ENCODE data around the gene RSF1.
"Not testable (repeated sequence)": the region's sequence is repeated elsewhere in the genome, so short reads cannot be mapped to it uniquely, and the experiment has no call there.

The RSF1 gene

DNA sequence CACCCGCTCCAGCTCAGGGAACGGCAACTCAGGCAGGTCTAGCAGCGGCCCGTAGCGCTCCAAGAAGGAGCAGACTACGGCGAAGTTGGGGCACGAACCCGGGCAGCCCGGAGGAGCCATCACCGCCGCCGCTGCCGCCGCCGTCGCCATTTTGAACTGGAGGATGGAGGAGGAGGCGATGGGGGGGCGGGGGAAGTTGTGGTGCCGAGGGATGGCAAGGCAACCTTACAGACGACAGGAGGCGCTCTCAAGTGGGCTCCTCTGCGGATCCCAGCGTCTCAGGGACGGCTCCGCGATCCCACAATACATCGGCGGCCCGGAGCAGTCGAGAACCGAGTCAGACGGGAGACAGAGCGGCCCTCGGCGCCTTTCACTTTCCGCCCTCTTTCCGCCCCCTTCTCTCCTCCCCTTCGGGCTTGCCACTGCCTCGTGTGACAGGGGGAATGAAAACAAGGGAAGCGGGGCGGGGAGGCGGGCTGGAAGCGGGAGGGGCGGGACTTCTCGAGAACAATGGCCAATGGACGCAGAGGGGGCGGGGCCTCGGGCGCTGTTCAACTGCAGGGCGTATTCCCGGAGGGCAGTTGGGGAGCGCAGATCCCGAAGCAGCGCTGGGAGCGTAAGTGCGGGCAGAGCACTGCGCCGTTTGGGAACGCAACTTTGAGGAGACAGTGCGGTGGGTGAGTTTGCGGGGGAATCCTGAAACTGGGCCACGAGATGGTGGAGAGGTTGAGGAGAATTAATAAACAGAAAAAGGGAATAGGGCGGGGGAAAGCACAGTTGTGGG lies at the start of gene RSF1, which contains the start of gene AAMDC:
TSS of gene RSF1 (minus strand) at position 158 of the 784 bp plus-strand sequence. CDS start at position 150, 8 bp downstream.
TSS of gene AAMDC (plus strand) at position 580 of the 784 bp plus-strand sequence. CDS start 21,353 bp downstream, outside the sequence.
- DNase-seq, result peak; percentile 94 to 99 (median 96)

DNA sequence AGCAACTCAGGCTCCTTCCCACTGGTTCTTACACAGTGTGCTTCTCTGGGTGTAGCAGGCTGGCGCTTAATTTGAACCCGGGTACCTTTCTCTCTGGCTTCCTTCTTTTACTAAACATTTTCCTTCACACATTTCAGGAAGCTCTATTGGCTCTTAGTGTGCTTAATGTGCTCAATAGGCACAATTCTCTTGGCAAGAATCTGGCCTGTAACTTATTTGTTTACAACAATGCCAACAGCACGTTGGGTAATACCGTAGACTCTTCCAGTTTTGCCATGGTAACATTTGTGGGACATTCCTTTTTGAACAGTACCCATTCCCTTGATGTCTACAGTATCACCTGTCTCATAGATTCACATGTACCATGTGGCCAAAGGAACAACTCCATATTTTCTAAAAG lies 48.2 kb upstream of the RSF1 start:
- DNase-seq, result no peak

DNA sequence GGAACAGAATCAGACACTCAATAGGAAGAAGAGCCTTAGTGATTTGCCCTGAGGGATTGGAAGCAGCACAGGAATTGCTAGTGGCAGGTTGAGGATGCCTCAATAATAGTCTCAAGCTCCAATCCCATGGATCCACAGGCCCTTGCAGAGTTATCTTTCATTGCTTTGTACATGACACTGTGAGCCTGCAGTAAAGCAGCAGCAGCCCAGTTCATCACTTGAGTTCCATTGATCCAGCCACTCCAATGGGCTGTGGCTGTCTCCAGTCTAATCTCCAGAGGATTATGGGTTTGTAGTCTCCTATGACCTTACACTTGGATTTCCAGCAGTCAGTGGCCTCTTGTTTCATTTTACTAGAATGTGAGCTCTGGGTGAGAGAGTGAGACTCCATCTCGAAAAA lies 45.8 kb upstream of the RSF1 start:
- no peak for DNase-seq

DNA sequence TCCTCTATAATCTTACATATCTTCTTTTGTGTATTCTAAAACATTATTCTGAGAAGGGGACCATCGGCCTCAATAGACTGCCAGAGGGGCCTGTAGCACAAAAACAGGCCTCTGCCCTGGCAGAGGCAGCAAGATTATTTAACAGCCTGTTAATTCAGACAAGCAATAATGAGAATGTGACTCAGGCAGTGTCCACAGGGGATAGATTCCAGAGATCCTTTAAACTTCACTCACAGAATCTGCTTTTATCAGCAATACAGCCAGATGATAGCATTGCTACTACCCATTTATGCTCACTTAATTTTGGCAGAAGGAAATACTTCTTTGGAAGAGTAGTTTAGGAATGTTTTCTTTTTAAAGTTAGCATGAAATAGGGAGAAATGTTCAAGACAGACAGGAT lies 45.3 kb upstream of the RSF1 start:
- no peak for DNase-seq

GRCh38 chr11:77861444-77861843 lies 40.9 kb upstream of the RSF1 start:
- not testable (repeated sequence) for DNase-seq

GRCh38 chr11:77857906-77858457 lies 37.5 kb upstream of the RSF1 start:
- not testable (repeated sequence) for DNase-seq

- no peak for DNase-seq
Measured at GRCh38 chr11:77854838-77855237, 34.3 kb upstream of the RSF1 start.

GRCh38 chr11:77851503-77851902 lies 31.0 kb upstream of the RSF1 start:
- no peak for DNase-seq

DNA sequence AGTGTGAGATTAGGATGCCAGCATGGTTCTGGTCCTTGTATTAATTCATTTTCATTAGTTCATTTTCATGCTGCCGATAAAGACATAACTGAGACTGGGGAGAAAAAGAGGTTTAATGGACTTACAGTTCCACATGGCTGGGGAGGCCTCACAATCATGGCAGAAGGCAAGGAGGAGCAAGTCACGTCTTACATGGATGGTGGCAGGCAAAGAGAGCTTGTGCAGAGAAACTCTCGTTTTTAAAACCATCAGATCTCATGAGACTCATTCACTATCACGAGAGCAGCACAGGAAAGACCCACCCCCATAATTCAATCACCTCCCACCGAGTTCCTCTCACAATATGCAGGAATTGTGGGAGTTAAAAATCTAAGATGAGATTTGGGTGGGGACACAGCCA lies 23.2 kb upstream of the RSF1 start:
- not testable (repeated sequence) for DNase-seq

DNA sequence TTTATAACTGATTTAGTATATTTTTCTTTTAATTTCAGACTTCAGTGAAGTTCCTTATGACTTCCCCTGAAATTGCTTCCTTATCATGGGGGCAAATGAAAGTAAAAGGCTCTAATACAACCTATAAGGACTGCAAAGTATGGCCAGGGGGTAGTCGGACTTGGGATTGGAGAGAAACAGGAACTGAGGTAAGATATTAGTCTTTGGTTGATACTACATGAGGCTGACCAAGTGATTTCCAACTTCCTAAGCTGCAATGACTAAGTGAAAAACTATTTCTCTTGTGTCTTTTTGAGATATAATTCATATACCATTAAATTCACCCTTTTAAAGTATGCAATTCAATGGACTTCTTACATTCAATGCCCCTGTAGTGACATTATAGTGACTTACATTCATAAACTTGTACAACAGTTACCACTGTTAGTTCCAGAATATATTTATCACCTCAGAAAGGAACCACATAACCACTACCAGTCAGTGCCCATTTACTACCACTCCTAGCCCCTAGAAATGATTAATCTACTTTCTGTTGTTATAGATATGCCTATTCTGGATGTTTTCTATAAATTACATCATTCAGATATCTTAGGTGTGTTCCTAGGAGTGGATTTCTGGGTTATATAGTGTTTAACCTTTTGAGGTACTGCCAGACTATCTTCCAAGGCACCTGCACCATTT lies 22.1 kb upstream of the RSF1 start:
- DNase-seq, result no peak

- no peak for DNase-seq
Measured at GRCh38 chr11:77833302-77833701, 12.8 kb upstream of the RSF1 start.

DNA sequence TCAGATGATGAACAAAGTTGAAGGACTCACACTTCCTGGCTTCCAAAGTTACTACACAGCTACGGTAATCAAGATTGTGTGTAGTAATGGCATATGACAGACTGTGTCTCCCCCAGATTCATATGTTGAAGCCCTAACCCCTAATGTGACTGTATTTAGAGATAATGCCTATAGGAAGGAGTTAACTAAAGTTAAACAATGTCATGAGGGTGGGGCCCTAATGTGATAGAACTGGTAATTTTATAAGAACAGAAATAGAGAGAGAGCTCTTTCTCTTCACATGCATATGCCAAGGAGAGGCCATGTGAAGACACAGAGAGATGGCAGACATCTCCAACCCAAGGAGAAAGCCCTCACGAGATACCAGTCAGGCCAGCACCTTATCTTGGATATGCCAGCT lies 8.4 kb upstream of the RSF1 start:
- no peak for DNase-seq

DNA sequence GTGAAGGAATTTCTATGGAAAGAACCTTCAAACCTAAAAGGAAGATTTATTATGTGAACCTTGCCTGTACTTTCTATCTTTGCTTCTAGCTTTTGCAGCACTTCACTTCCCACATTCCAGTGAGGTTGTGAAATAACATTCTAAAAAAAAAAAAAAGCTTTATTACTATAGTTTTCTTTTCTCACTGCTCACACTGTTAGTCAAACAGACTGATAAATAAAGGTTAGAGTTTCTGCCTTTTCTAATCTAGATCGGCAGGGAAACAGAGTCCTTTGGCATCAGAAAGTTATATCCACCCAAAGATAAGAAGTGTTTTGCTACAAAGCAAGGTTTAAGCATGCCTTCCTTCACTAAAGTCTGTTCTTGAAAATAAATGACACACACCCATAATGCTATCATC lies 3.3 kb upstream of the RSF1 start:
- no peak for DNase-seq

- DNase-seq, result not testable (repeated sequence)
Measured at GRCh38 chr11:77822126-77822525, 1.6 kb upstream of the RSF1 start.

- DNase-seq, result peak in 1 of 4 experiments; percentile 4
Measured at GRCh38 chr11:77821349-77821851, 878 bp upstream of the RSF1 start.

GRCh38 chr11:77819921-77820564 lies 479 bp downstream of the RSF1 start:
- DNase-seq, result peak in 3 of 4 experiments; percentile 16 to 31 (median 27)

DNA sequence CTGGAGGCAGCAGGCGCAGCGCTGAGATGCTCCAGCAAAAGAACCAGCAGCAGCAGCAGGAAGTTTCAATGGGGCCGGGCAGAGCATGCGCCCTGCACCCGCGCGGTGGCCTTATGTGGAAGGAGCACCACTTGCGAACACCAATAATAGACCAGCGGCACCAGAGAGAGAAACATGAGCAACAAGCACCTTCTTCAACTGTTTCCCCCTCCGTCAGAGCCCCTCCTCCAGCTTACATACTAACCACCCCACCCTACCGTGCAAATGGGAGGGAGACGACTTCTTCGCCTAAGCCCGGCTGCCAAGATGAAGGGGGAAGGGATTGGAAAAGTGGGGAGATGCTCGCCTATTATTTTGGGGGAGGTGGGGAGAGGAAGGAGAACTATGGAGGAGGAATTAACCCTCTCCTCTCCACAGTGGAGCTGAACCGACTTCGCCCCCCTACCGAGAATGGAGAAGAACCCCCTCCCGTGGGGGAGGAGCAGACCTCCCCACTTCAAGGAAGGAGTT lies 1.1 kb downstream of the RSF1 start:
- DNase-seq, result peak; percentile 43 to 74 (median 66)

DNA sequence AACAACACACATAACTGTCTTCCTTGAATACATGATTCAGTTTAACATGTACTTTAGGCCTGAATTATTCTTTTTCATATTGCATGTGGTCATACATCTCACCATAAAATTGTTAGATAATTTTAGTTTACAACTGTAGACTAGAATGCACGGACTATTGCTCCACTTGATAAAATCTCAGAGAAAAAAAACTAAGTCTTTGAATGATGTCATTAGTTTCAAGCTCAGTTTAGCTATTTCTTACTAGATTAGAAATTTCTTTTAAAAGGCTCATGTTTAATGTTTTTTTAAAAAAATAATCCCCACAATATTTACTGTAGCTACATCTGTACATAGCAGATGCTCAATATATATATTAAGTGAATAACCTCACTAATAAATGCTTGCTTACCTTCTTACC lies 5.1 kb downstream of the RSF1 start:
- DNase-seq, result no peak

- no peak for DNase-seq
Measured at GRCh38 chr11:77814848-77815247, 5.7 kb downstream of the RSF1 start.

GRCh38 chr11:77813256-77813655 lies 7.3 kb downstream of the RSF1 start:
- DNase-seq, result no peak

DNA sequence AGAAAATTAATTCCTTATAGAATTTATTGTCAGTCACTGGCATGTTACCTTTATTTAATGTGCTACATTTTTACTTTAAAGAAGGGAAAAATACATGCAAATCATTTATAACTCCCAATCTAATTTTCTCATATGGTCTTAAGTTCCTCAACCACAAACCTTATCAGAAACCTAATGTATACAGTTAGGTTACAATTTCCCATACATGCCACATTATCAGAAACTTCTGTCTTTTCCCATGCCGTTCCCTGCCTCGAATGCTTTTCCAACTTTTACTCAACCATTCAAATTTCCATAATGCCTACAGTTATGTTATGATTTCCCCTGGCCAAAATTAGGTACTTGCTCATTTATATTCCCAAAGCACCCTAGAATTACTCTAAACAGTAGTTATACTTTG lies 13.5 kb downstream of the RSF1 start:
- no peak for DNase-seq

DNA sequence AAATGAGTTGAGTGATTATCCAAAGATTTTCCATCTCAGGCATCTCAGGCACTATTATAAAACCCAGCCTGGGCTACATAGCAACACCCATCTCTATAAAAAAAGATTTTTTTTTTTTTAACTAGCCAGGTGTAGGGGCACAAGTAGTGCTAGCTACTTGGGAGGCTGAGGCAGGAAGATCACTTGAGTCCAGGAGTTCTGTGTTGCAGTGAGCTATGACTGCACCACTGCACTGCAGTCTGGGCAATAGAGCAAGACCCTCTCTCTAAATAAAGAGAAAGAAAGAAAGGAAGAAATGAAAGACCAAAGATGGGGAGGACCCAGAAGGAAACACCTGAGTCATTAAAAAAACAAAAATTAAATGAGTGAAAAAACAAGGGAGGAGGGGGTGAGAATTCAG lies 14.1 kb downstream of the RSF1 start:
- DNase-seq, result no peak

DNA sequence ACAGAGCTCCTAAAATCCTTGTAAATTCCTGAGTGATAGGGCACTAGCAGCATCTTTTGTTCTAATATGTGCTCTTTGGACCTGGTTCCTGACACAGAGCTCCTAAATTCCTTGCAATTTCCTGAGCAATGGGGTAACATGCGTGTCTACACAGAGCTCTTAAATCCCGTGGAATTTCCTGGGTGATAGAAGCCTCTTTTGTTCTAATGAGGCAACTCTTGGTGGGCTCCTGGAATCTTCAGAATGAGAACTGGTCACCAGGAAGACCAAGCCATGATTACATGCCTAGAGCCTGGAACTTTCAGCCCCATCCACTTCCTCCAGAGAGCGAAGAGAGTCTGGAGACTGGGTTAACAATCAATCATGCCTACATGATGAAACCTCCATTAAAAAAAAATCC lies 19.0 kb downstream of the RSF1 start:
- no peak for DNase-seq
